ENCODE measurements around the gene ZNF385D. TPM values are rescaled to one million over a fixed set of nuclear protein-coding genes. Genes with fewer than 3 reads are reported as not detected.

ZNF385D gene
- total RNA-seq, 1 experiment from 2014 or later = not detected

GRCh38 chr3:21434310-21434709 lies 316.7 kb downstream of the ZNF385D start:
- no peak overlapping the region for H3K4me3 ChIP-seq (replicated peaks in 1 of 2; ENCODE audit: low read depth in 1 of 2, low read length in 2 of 2)
- H3K27ac ChIP-seq (ENCODE audit: low read depth, low read length) = no peak overlapping the region
- no peaks in the 10 kb centered on the region for H3K79me2 ChIP-seq (ENCODE audit: insufficient read depth, low read length)
- peaks cover 17 to 31% of the 10 kb centered on the region in 2 experiments; a peak in 2 of 4 replicates for H3K9me3 ChIP-seq (ENCODE audit: control insufficient read depth in 1 of 2, insufficient read depth in 1 of 2, low read depth in 1 of 2, low read length in 2 of 2)
- no peaks in the 10 kb centered on the region for H3K4me1 ChIP-seq (ENCODE audit: control insufficient read depth in 1 of 2, insufficient read depth in 2 of 2, low read length in 2 of 2)
- intact Hi-C loops (cut with micrococcal nuclease) = no loop called here
- no peak overlapping the region for H2AFZ ChIP-seq (ENCODE audit: low read depth, low read length, poor library complexity, severe bottlenecking)
- ATAC-seq (no peak), DNase-seq (ENCODE audit: low read depth, low spot score) (no peak)
- BruUV-seq (replicated peaks) = no TSS peak
- no peaks in the 10 kb centered on the region for H3K36me3 ChIP-seq (ENCODE audit: control insufficient read depth in 1 of 2, insufficient read depth in 2 of 2, low read length in 2 of 2)
- no peak overlapping the region for H3K9ac ChIP-seq (ENCODE audit: low read length)
- CTCF ChIA-PET = no interaction called here
- POLR2A ChIA-PET = no interaction called here
- H3K9me2 ChIP-seq (ENCODE audit: insufficient read depth) = no peaks in the 10 kb centered on the region
- no peaks in the 10 kb centered on the region for H3K27me3 ChIP-seq (ENCODE audit: insufficient read depth, low read length)
- RAD21 ChIA-PET (ENCODE audit: low non-redundant PET in 1 of 2, low total read pairs in 2 of 2, uncharacterized antibody in 2 of 2, unreplicated experiment in 2 of 2) = no interaction called here
- TF ChIP-seq CEBPB (IDR thresholded peaks at IDR 0.05; ENCODE audit: low read depth) (no peak), ZNF274 (IDR thresholded peaks at IDR 0.05; ENCODE audit: low read depth, low read length) (no peak), SIN3A (IDR thresholded peaks at IDR 0.05; ENCODE audit: low read depth) (no peak)
- H3K4me2 ChIP-seq (ENCODE audit: low read length) = no peak overlapping the region
- H4K20me1 ChIP-seq (ENCODE audit: insufficient read depth) = no peaks in the 10 kb centered on the region

GRCh38 chr3:21433751-21434150 lies 317.3 kb downstream of the ZNF385D start:
- POLR2A ChIA-PET = no interaction called here
- TF ChIP-seq FOSL1 (IDR thresholded peaks at IDR 0.05; ENCODE audit: low read depth) = no peak
- no peak for TF ChIP-seq ZFX (IDR thresholded peaks at IDR 0.05)
- no peak for TF ChIP-seq MAX (IDR thresholded peaks at IDR 0.05)
- no peak for TF ChIP-seq POLR2AphosphoS5 (IDR thresholded peaks at IDR 0.05; ENCODE audit: low read depth, low read length)
- RAD21 ChIA-PET (ENCODE audit: low non-redundant PET in 1 of 2, low total read pairs in 2 of 2, uncharacterized antibody in 2 of 2, unreplicated experiment in 2 of 2) = no interaction called here
- H3K27ac ChIP-seq (ENCODE audit: low read depth, low read length) = no peak overlapping the region
- no peaks in the 10 kb centered on the region for H3K79me2 ChIP-seq (ENCODE audit: insufficient read depth, low read length)
- no peak overlapping the region for H3K9ac ChIP-seq (ENCODE audit: low read length)
- intact Hi-C loops (cut with micrococcal nuclease) = no loop called here
- DNase-seq (ENCODE audit: low read depth, low spot score) = no peak
- no TSS peak for BruUV-seq (replicated peaks)
- H3K9me3 ChIP-seq (ENCODE audit: control insufficient read depth in 1 of 2, insufficient read depth in 1 of 2, low read depth in 1 of 2, low read length in 2 of 2) = peaks cover 17 to 32% of the 10 kb centered on the region in 2 experiments; a peak in 2 of 4 replicates
- no peak overlapping the region for H3K4me3 ChIP-seq (replicated peaks in 1 of 2; ENCODE audit: low read depth in 1 of 2, low read length in 2 of 2)
- ATAC-seq = no peak
- no peaks in the 10 kb centered on the region for H3K9me2 ChIP-seq (ENCODE audit: insufficient read depth)
- no peaks in the 10 kb centered on the region for H4K20me1 ChIP-seq (ENCODE audit: insufficient read depth)
- H3K36me3 ChIP-seq (ENCODE audit: control insufficient read depth in 1 of 2, insufficient read depth in 2 of 2, low read length in 2 of 2) = no peaks in the 10 kb centered on the region
- CTCF ChIA-PET = no interaction called here
- H3K4me2 ChIP-seq (ENCODE audit: low read length) = no peak overlapping the region
- no peaks in the 10 kb centered on the region for H3K4me1 ChIP-seq (ENCODE audit: control insufficient read depth in 1 of 2, insufficient read depth in 2 of 2, low read length in 2 of 2)
- H3K27me3 ChIP-seq (ENCODE audit: insufficient read depth, low read length) = no peaks in the 10 kb centered on the region
- H2AFZ ChIP-seq (ENCODE audit: low read depth, low read length, poor library complexity, severe bottlenecking) = no peak overlapping the region

Data from HCT116 (cell line).